Measurements from ENCODE around the gene TGFB1.

The TGFB1 gene

DNA sequence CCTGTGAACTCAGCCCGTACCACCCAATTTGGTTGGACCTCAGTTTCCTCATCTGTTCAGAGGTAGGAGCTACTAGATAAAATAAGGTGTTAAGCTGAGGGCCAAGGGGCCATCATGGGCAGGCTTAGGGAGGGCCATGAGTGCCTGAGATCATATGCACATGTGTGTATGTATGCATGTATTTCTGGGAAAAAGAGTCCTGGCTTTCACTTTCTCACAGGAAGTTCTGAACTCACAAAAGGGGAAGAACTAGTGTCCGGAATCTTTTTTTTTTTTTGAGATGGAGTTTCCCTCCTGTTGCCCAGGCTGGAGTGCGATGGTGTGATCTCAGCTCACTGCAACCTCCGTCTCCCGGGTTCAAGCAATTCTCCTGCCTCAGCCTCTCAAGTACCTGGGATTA, 18.9 kb downstream of the TGFB1 start:
- H3K27ac ChIP-seq (ENCODE audit: low read depth, low read length): peak overlapping the region; percentile 24; the same call in 1 of the 2 replicates
- H3K9me2 ChIP-seq (replicated peaks; ENCODE audit: control insufficient read depth, low read length): no peaks in the 10 kb centered on the region
- no peaks in the 10 kb centered on the region for H3K27me3 ChIP-seq (ENCODE audit: control insufficient read depth, low read length)
- H3K4me1 ChIP-seq (ENCODE audit: control insufficient read depth, low read length): peaks cover 51% of the 10 kb centered on the region
- H3K79me2 ChIP-seq (ENCODE audit: control insufficient read depth, low read length): peaks cover 35% of the 10 kb centered on the region
- peaks cover 3% of the 10 kb centered on the region; the same call in 1 of the 2 replicates for H4K20me1 ChIP-seq (ENCODE audit: control insufficient read depth, insufficient read depth, low read depth, low read length)
- H3K9me3 ChIP-seq (ENCODE audit: control insufficient read depth, insufficient read depth, low read length): no peaks in the 10 kb centered on the region
- H3F3A ChIP-seq (ENCODE audit: control insufficient read depth, insufficient read depth): peaks cover 21% of the 10 kb centered on the region
- H3K4me3 ChIP-seq (ENCODE audit: low read length): no peak overlapping the region
- no peak for TF ChIP-seq EZH2phosphoT487 (IDR thresholded peaks at IDR 0.05; ENCODE audit: borderline replicate concordance, low read length)
- TF ChIP-seq, protein P1, sequence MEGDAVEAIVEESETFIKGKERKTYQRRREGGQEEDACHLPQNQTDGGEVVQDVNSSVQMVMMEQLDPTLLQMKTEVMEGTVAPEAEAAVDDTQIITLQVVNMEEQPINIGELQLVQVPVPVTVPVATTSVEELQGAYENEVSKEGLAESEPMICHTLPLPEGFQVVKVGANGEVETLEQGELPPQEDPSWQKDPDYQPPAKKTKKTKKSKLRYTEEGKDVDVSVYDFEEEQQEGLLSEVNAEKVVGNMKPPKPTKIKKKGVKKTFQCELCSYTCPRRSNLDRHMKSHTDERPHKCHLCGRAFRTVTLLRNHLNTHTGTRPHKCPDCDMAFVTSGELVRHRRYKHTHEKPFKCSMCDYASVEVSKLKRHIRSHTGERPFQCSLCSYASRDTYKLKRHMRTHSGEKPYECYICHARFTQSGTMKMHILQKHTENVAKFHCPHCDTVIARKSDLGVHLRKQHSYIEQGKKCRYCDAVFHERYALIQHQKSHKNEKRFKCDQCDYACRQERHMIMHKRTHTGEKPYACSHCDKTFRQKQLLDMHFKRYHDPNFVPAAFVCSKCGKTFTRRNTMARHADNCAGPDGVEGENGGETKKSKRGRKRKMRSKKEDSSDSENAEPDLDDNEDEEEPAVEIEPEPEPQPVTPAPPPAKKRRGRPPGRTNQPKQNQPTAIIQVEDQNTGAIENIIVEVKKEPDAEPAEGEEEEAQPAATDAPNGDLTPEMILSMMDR (IDR thresholded peaks at IDR 0.05; ENCODE audit: low read depth, low read length, poor library complexity, severe bottlenecking): no peak
- peaks cover 75% of the 10 kb centered on the region for H3K36me3 ChIP-seq (ENCODE audit: control insufficient read depth, low read length)
- no peak overlapping the region for H3K4me2 ChIP-seq (ENCODE audit: low read length)

DNA sequence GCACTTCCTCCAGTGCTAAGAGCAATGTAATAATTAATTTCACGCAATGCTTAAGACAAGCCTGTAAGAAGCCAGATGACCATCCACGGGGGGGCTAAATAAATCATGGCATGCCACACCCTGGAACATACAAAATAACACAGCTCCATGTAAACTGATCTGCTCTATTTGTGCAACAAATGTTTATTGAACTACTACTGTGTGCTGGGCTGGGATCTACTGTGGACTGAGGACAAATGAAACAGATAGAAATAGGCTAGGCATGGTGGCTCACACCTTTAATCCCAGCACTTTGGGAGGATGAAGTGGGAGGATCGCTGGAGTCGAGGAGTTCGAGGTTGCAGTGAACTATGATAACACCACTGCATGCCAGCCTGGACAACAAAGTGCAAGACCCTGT, 21.3 kb downstream of the TGFB1 start:
- Histone ChIP-seq H3K36me3 (ENCODE audit: control insufficient read depth, low read length) (peaks cover 72% of the 10 kb centered on the region), H3F3A (ENCODE audit: control insufficient read depth, insufficient read depth) (peaks cover 37% of the 10 kb centered on the region), H3K4me3 (ENCODE audit: low read length) (no peak overlapping the region), H3K4me1 (ENCODE audit: control insufficient read depth, low read length) (peaks cover 73% of the 10 kb centered on the region), H3K27me3 (ENCODE audit: control insufficient read depth, low read length) (no peaks in the 10 kb centered on the region), H3K79me2 (ENCODE audit: control insufficient read depth, low read length) (peaks cover 28% of the 10 kb centered on the region), H3K4me2 (ENCODE audit: low read length) (no peak overlapping the region), H4K20me1 (ENCODE audit: control insufficient read depth, insufficient read depth, low read depth, low read length) (peaks cover 5% of the 10 kb centered on the region; the same call in 1 of the 2 replicates), H3K9me3 (ENCODE audit: control insufficient read depth, insufficient read depth, low read length) (no peaks in the 10 kb centered on the region), H3K27ac (ENCODE audit: low read depth, low read length) (no peak overlapping the region), H3K9me2 (replicated peaks; ENCODE audit: control insufficient read depth, low read length) (no peaks in the 10 kb centered on the region)
- TF ChIP-seq, protein P1 (IDR thresholded peaks at IDR 0.05; ENCODE audit: low read depth, low read length, poor library complexity, severe bottlenecking): no peak
- TF ChIP-seq EZH2phosphoT487 (IDR thresholded peaks at IDR 0.05; ENCODE audit: borderline replicate concordance, low read length): no peak

DNA sequence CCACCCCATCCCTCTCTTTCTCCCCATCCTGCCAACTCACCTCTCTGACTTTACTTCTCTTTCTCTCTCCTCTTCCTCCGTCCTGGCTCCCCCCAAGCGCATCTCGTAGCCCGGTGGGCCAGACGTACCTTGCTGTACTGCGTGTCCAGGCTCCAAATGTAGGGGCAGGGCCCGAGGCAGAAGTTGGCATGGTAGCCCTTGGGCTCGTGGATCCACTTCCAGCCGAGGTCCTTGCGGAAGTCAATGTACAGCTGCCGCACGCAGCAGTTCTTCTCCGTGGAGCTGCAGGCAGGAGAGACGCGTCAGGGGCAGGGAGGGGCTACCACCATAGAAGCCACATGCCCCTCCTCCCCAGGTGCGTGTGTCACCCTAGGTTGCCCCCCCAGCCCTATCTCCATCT, 21.7 kb downstream of the TGFB1 start:
- Histone ChIP-seq H3K4me3 (ENCODE audit: low read length) (no peak overlapping the region), H3K36me3 (ENCODE audit: control insufficient read depth, low read length) (peaks cover 71% of the 10 kb centered on the region), H3K4me1 (ENCODE audit: control insufficient read depth, low read length) (peaks cover 78% of the 10 kb centered on the region), H3K9me3 (ENCODE audit: control insufficient read depth, insufficient read depth, low read length) (no peaks in the 10 kb centered on the region), H3K27ac (ENCODE audit: low read depth, low read length) (no peak overlapping the region), H3K27me3 (ENCODE audit: control insufficient read depth, low read length) (no peaks in the 10 kb centered on the region), H3K79me2 (ENCODE audit: control insufficient read depth, low read length) (peaks cover 28% of the 10 kb centered on the region), H3F3A (ENCODE audit: control insufficient read depth, insufficient read depth) (peaks cover 41% of the 10 kb centered on the region), H3K9me2 (replicated peaks; ENCODE audit: control insufficient read depth, low read length) (no peaks in the 10 kb centered on the region), H3K4me2 (ENCODE audit: low read length) (no peak overlapping the region), H4K20me1 (ENCODE audit: control insufficient read depth, insufficient read depth, low read depth, low read length) (peaks cover 4% of the 10 kb centered on the region; the same call in 1 of the 2 replicates)
- TF ChIP-seq EZH2phosphoT487 (IDR thresholded peaks at IDR 0.05; ENCODE audit: borderline replicate concordance, low read length): no peak
- TF ChIP-seq, protein P1 (IDR thresholded peaks at IDR 0.05; ENCODE audit: low read depth, low read length, poor library complexity, severe bottlenecking): no peak

Data from DOHH2 (cell line).